HepG2 (cell line): ENCODE data around the gene CARD8. TPM values are rescaled to one million over a fixed set of nuclear protein-coding genes. Genes with fewer than 3 reads are reported as not detected.

ENCODE experiments used
- ATF2 ChIP-seq: sonication (generic); formaldehyde crosslinking; IDR thresholded peaks from 2 replicates; pipeline ENCODE4 v1.4.0; 2020; ENCODE audit warnings: missing genetic modification reagents
- CCDC6 ChIP-seq: sonication (generic); formaldehyde crosslinking; IDR thresholded peaks from 2 replicates; pipeline ENCODE4 v1.8.1; 2022; ENCODE audit warnings: mild to moderate bottlenecking, missing genetic modification reagents, moderate library complexity
- FOXJ3 ChIP-seq: sonication (generic); formaldehyde crosslinking; IDR thresholded peaks from 2 replicates; pipeline ENCODE4 v1.4.0; 2020; ENCODE audit warnings: missing genetic modification reagents, mild to moderate bottlenecking, borderline replicate concordance
- GABPB1 ChIP-seq: IDR thresholded peaks from 2 replicates; pipeline ENCODE4 v1.6.1; 2016; ENCODE audit warnings: mild to moderate bottlenecking, missing genetic modification reagents, moderate library complexity, missing compliant biosample characterization
- HMGXB4 ChIP-seq, 2 experiments: sonication (generic) in 1 of 2; formaldehyde crosslinking in 1 of 2; IDR thresholded peaks; 2 replicates each; pipeline versions ENCODE4 v1.4.0 to v1.6.1; 2018 to 2020; ENCODE audit warnings: missing genetic modification reagents in 2 of 2, borderline replicate concordance in 1 of 2, low read depth in 1 of 2, mild to moderate bottlenecking in 1 of 2, missing biosample characterization in 1 of 2
- MAFF ChIP-seq: IDR thresholded peaks from 2 replicates; pipeline ENCODE4 v1.6.1; 2011; ENCODE audit warnings: low read depth, low read length, improper control_type of control experiment
- MAFK ChIP-seq, 2 experiments: IDR thresholded peaks in 1 of 2; conservative IDR thresholded peaks in 1 of 2; 2 replicates each; pipeline ENCODE4 v1.6.1; 2011; ENCODE audit warnings: improper control_type of control experiment in 2 of 2, low read length in 2 of 2
- NFE2L1 ChIP-seq: sonication (generic); formaldehyde crosslinking; IDR thresholded peaks from 2 replicates; pipeline ENCODE4 v1.4.0; 2020; ENCODE audit warnings: missing genetic modification reagents, mild to moderate bottlenecking, borderline replicate concordance
- PAF1 ChIP-seq: IDR thresholded peaks from 2 replicates; pipeline ENCODE4 v1.6.1; 2016; ENCODE audit warnings: missing genetic modification reagents, missing compliant biosample characterization
- SKI ChIP-seq: fragments of 450-650 bp; IDR thresholded peaks from one replicate; pipeline ENCODE4 v1.6.1; 2018; ENCODE audit warnings: mild to moderate bottlenecking; ENCODE audit not compliant: partially characterized antibody
- SMARCE1 ChIP-seq: fragments of 450-650 bp; IDR thresholded peaks from 2 replicates; pipeline ENCODE4 v1.6.1; 2017; ENCODE audit warnings: borderline replicate concordance
- SP5 ChIP-seq: IDR thresholded peaks from 2 replicates; pipeline ENCODE4 v1.6.1; 2016; ENCODE audit warnings: low read depth, borderline replicate concordance
- TAF1 ChIP-seq: sonication (generic); formaldehyde crosslinking; IDR thresholded peaks from 2 replicates; pipeline ENCODE4 v1.4.0; 2020; ENCODE audit warnings: missing genetic modification reagents
- ZFP36L2 ChIP-seq: sonication (generic); formaldehyde crosslinking; IDR thresholded peaks from 2 replicates; pipeline ENCODE4 v1.4.0; 2020; ENCODE audit warnings: missing genetic modification reagents
- ZNF17 ChIP-seq: sonication (generic); formaldehyde crosslinking; IDR thresholded peaks from 2 replicates; pipeline ENCODE4 v1.5.0; 2020; ENCODE audit warnings: mild to moderate bottlenecking, missing genetic modification reagents
- ZNF225 ChIP-seq: sonication (generic); formaldehyde crosslinking; IDR thresholded peaks from 2 replicates; pipeline ENCODE4 v1.4.0; 2020; ENCODE audit warnings: mild to moderate bottlenecking, missing genetic modification reagents
- ZNF263 ChIP-seq: sonication (generic); formaldehyde crosslinking; IDR thresholded peaks from 2 replicates; pipeline ENCODE4 v1.4.0; 2020; ENCODE audit warnings: missing genetic modification reagents
- ZNF343 ChIP-seq: sonication (generic); formaldehyde crosslinking; IDR thresholded peaks from 2 replicates; pipeline ENCODE4 v1.4.0; 2020; ENCODE audit warnings: mild to moderate bottlenecking, missing genetic modification reagents
- ZNF382 ChIP-seq: sonication (generic); formaldehyde crosslinking; IDR thresholded peaks from 2 replicates; pipeline ENCODE4 v1.5.0; 2020; ENCODE audit warnings: missing genetic modification reagents, mild to moderate bottlenecking, borderline replicate concordance
- ZNF451 ChIP-seq: sonication (generic); formaldehyde crosslinking; IDR thresholded peaks from 2 replicates; pipeline ENCODE4 v1.5.0; 2020; ENCODE audit warnings: mild to moderate bottlenecking, missing genetic modification reagents
- ZNF674 ChIP-seq: sonication (generic); formaldehyde crosslinking; IDR thresholded peaks from 2 replicates; pipeline ENCODE4 v1.5.0; 2020; ENCODE audit warnings: low read depth, mild to moderate bottlenecking, missing genetic modification reagents
- ZNF7 ChIP-seq: IDR thresholded peaks from 2 replicates; pipeline ENCODE4 v1.6.1; 2016; ENCODE audit warnings: missing biosample characterization, missing genetic modification reagents
- ZNF766 ChIP-seq: sonication (generic); formaldehyde crosslinking; IDR thresholded peaks from 2 replicates; pipeline ENCODE4 v1.5.0; 2020; ENCODE audit warnings: missing genetic modification reagents, borderline replicate concordance
- ZSCAN22 ChIP-seq: sonication (generic); formaldehyde crosslinking; IDR thresholded peaks from 2 replicates; pipeline ENCODE4 v1.4.0; 2020; ENCODE audit warnings: mild to moderate bottlenecking, missing genetic modification reagents
- polyA plus RNA-seq, 8 experiments: library from polyadenylated mRNA; depleted of rRNA in 3 of 8; stranded (reverse) in 7 of 8; unstranded in 1 of 8; fragments of >200 nt; fragmentation: Illumina TruSeq in 4 of 8; extraction: Trizol in 4 of 8; gene quantifications; 2 replicates each; pipeline versions ENCODE4 v1.2.1 to v1.2.3, GENCODE V29; 2011 to 2016; ENCODE audit warnings: low read depth in 4 of 8, missing spikeins in 1 of 8, mixed read lengths in 1 of 8; ENCODE audit not compliant: insufficient read depth in 1 of 8
- total RNA-seq, 5 experiments: library from RNA; depleted of rRNA; stranded (reverse); fragments of >200 nt; fragmentation: Illumina TruSeq; extraction: Trizol; gene quantifications; 2 replicates each; pipeline ENCODE4 v1.2.3, GENCODE V29; 2016; ENCODE audit warnings: low read depth in 1 of 5
- TF ChIP-seq, protein P1 (sequence below): fragments of 450-650 bp; IDR thresholded peaks from 2 replicates; pipeline ENCODE4 v1.6.1; 2017
- TF ChIP-seq, protein P2 (sequence below): sonication (generic); formaldehyde crosslinking; IDR thresholded peaks from 2 replicates; pipeline ENCODE4 v1.5.0; 2020; ENCODE audit warnings: missing genetic modification reagents

The CARD8 gene
- total and polyA plus RNA-seq, 2 of the 13 experiments (the other 11 are each of a cell fraction or from before 2014, with no cell fraction given), result 15.0 to 19.2 TPM

DNA sequence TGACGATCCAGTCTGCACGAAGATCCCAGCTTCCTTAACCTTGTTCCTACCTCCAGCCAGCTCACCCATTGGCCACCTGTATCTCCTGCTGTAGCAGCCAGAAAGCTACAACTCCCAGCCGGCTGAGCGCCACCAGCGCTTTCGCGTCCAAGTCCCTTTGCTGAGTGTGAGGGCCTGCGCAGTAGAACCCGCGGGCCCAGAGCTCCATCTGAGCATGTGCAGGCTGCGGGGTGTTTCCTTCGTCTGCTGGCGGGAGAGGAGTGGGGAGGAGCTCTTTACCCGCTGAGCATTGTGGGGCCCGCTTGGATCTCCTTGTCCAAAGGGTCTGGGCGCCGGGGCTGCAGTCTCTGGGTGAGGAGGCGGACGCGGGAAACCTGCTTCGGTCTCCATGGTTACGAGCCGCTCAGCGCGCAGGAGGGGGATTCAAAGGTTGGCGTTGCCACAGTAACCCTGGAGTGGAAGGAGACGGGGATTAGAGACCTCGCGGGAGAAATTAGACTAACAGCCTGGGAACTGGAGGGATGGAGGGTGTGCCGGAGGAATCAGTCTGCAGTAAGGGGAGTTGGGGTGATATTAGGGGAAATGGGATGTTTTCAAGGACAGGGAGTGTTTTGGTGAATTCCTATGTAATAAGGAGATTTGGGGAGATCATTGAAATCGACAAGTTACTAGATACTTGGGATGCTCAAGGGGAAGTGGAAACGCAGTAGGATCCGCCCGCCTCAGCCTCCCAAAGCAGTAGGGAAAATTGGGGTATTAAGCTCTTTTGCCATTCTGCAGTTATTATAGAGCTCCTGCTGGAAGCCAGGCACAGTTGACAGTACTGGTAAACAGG is 51.7 kb downstream of the CARD8 start (continued):
- no peak for TF ChIP-seq ZNF382
- TF ChIP-seq ZSCAN22 (CRISPR knock-in tag), result no peak
- no peak for TF ChIP-seq SMARCE1
- TF ChIP-seq HMGXB4 (CRISPR knock-in tag; IDR thresholded peaks at IDR 0.05; ENCODE audit: borderline replicate concordance in 1 of 2, low read depth in 1 of 2), result peak in 1 of 2 experiments; percentile 67; a peak in 2 of 4 replicates
- TF ChIP-seq, protein P1, sequence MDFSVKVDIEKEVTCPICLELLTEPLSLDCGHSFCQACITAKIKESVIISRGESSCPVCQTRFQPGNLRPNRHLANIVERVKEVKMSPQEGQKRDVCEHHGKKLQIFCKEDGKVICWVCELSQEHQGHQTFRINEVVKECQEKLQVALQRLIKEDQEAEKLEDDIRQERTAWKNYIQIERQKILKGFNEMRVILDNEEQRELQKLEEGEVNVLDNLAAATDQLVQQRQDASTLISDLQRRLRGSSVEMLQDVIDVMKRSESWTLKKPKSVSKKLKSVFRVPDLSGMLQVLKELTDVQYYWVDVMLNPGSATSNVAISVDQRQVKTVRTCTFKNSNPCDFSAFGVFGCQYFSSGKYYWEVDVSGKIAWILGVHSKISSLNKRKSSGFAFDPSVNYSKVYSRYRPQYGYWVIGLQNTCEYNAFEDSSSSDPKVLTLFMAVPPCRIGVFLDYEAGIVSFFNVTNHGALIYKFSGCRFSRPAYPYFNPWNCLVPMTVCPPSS, result no peak
- TF ChIP-seq ZNF17 (CRISPR knock-in tag), result no peak
- TF ChIP-seq CCDC6 (CRISPR knock-in tag), result peak; percentile 84
- no peak; the same call in 1 of the 2 replicates for TF ChIP-seq ZNF766 (CRISPR knock-in tag)
- TF ChIP-seq MAFK (conservative IDR thresholded peaks at IDR 0.05 in 1 of 2, IDR thresholded peaks at IDR 0.05 in 1 of 2; ENCODE audit: low read length in 2 of 2), result no peak
- TF ChIP-seq MAFF, result no peak
- no peak for TF ChIP-seq ZFP36L2 (CRISPR knock-in tag)
- peak; percentile 57; the same call in 1 of the 2 replicates for TF ChIP-seq ZNF263 (CRISPR knock-in tag)
- TF ChIP-seq TAF1 (CRISPR knock-in tag), result peak; percentile 65; the same call in 1 of the 2 replicates
- 0 out of 2 replicates have a peak, but pooled peaks have one; percentile 26 for TF ChIP-seq ZNF451 (CRISPR knock-in tag)
- no peak for TF ChIP-seq ZNF343 (CRISPR knock-in tag)
- peak; percentile 14 for TF ChIP-seq SKI
- TF ChIP-seq NFE2L1 (CRISPR knock-in tag), result no peak
- peak; percentile 68 for TF ChIP-seq GABPB1 (CRISPR knock-in tag)
- peak; percentile 47; the same call in 1 of the 2 replicates for TF ChIP-seq SP5 (CRISPR knock-in tag)
- TF ChIP-seq ZNF7 (CRISPR knock-in tag), result no peak
- 0 out of 2 replicates have a peak, but pooled peaks have one; percentile 61 for TF ChIP-seq ZNF225
- TF ChIP-seq FOXJ3, result peak; percentile 64; the same call in 1 of the 2 replicates
- TF ChIP-seq PAF1, result no peak
- TF ChIP-seq ATF2, result no peak
- no peak for TF ChIP-seq ZNF674
- TF ChIP-seq, protein P2, sequence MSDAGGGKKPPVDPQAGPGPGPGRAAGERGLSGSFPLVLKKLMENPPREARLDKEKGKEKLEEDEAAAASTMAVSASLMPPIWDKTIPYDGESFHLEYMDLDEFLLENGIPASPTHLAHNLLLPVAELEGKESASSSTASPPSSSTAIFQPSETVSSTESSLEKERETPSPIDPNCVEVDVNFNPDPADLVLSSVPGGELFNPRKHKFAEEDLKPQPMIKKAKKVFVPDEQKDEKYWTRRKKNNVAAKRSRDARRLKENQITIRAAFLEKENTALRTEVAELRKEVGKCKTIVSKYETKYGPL (CRISPR knock-in tag), result no peak
